ENCODE results near the gene AP5Z1. TPM values are rescaled to one million over a fixed set of nuclear protein-coding genes. Genes with fewer than 3 reads are reported as not detected.

AP5Z1 gene
- polyA plus RNA-seq, 3 donors, result 30.8 to 75.2 (median 33.8) TPM

- Mint-ChIP-seq H3K36me3 (no peaks in the 10 kb centered on the region), H3K27ac (no peak overlapping the region), H3K27me3 (ENCODE audit: low read depth in 3 of 3) (peaks cover 4 to 5% (median 4%) of the 10 kb centered on the region in 3 donors), H3K9me3 (peaks cover 0 to 6% (median 0%) of the 10 kb centered on the region in 7 donors), H3K4me1 (no peaks in the 10 kb centered on the region), H3K4me3 (no peak overlapping the region)
- Histone ChIP-seq H3K27me3 (ENCODE audit: control insufficient read depth in 2 of 2, insufficient read depth in 2 of 2, low read length in 2 of 2) (no peaks in the 10 kb centered on the region), H3K79me2 (ENCODE audit: insufficient read depth, low read length) (no peaks in the 10 kb centered on the region), H3K4me2 (replicated peaks; ENCODE audit: extremely low read depth, low read length, poor library complexity, severe bottlenecking) (no peak overlapping the region), H2AFZ (ENCODE audit: insufficient read depth, low read depth, low read length, poor library complexity, severe bottlenecking) (no peak overlapping the region), H3K27ac (ENCODE audit: low read depth in 1 of 2, low read length in 2 of 2) (no peak overlapping the region), H3K4me1 (ENCODE audit: control insufficient read depth in 1 of 2, insufficient read depth in 2 of 2, low read length in 2 of 2) (no peaks in the 10 kb centered on the region), H3K9ac (ENCODE audit: insufficient read depth, low read length, poor library complexity, severe bottlenecking) (no peak overlapping the region), H3K4me3 (replicated peaks in 1 of 3; ENCODE audit: low read depth in 2 of 3, low read length in 3 of 3) (no peak overlapping the region), H3K9me3 (replicated peaks in 1 of 2; ENCODE audit: control insufficient read depth in 1 of 2, insufficient read depth in 1 of 2, low read length in 2 of 2) (no peaks in the 10 kb centered on the region), H4K20me1 (ENCODE audit: insufficient read depth, low read length) (no peaks in the 10 kb centered on the region), H3K36me3 (replicated peaks in 1 of 2; ENCODE audit: control insufficient read depth in 1 of 2, insufficient read depth in 2 of 2, low read length in 2 of 2) (no peaks in the 10 kb centered on the region)
- TF ChIP-seq CTCF (IDR thresholded peaks at IDR 0.05), result no peak
- 98% methylated on average over 14 of the region's 16 CpGs for WGBS (ENCODE audit: insufficient coverage)
- intact Hi-C loops (cut with micrococcal nuclease), result no loop called here
- DNase-seq, result no peak
Measured at GRCh38 chr7:4832711-4833110, 57.3 kb downstream of the AP5Z1 start.

- H3K79me2 ChIP-seq (ENCODE audit: insufficient read depth, low read length), result no peaks in the 10 kb centered on the region
- no peak for DNase-seq
- no peaks in the 10 kb centered on the region for H3K36me3 Mint-ChIP-seq
Measured at GRCh38 chr7:4833176-4833575, 57.8 kb downstream of the AP5Z1 start.

More at GRCh38 chr7:4833176-4833575, 57.8 kb downstream of the AP5Z1 start:
- H3K9me3 ChIP-seq (replicated peaks in 1 of 2; ENCODE audit: control insufficient read depth in 1 of 2, insufficient read depth in 1 of 2, low read length in 2 of 2), result no peaks in the 10 kb centered on the region
- Mint-ChIP-seq H3K4me3 (no peak overlapping the region), H3K9me3 (peaks cover 0 to 6% (median 0%) of the 10 kb centered on the region in 7 donors), H3K4me1 (no peaks in the 10 kb centered on the region), H3K27ac (no peak overlapping the region), H3K27me3 (ENCODE audit: low read depth in 3 of 3) (peaks cover 4% of the 10 kb centered on the region in 3 donors)
- H2AFZ ChIP-seq (ENCODE audit: insufficient read depth, low read depth, low read length, poor library complexity, severe bottlenecking), result no peak overlapping the region
- no peak overlapping the region for H3K9ac ChIP-seq (ENCODE audit: insufficient read depth, low read length, poor library complexity, severe bottlenecking)
- no peaks in the 10 kb centered on the region for H3K36me3 ChIP-seq (replicated peaks in 1 of 2; ENCODE audit: control insufficient read depth in 1 of 2, insufficient read depth in 2 of 2, low read length in 2 of 2)
- intact Hi-C loops (cut with micrococcal nuclease), result no loop called here
- no peaks in the 10 kb centered on the region for H4K20me1 ChIP-seq (ENCODE audit: insufficient read depth, low read length)
- no peaks in the 10 kb centered on the region for H3K27me3 ChIP-seq (ENCODE audit: control insufficient read depth in 2 of 2, insufficient read depth in 2 of 2, low read length in 2 of 2)
- no peak overlapping the region for H3K4me2 ChIP-seq (replicated peaks; ENCODE audit: extremely low read depth, low read length, poor library complexity, severe bottlenecking)
- TF ChIP-seq CTCF (IDR thresholded peaks at IDR 0.05), result no peak
- no peaks in the 10 kb centered on the region for H3K4me1 ChIP-seq (ENCODE audit: control insufficient read depth in 1 of 2, insufficient read depth in 2 of 2, low read length in 2 of 2)
- 86% methylated on average over 13 of the region's 17 CpGs for WGBS (ENCODE audit: insufficient coverage)
- no peak overlapping the region for H3K27ac ChIP-seq (ENCODE audit: low read depth in 1 of 2, low read length in 2 of 2)
- no peak overlapping the region for H3K4me3 ChIP-seq (replicated peaks in 1 of 3; ENCODE audit: low read depth in 2 of 3, low read length in 3 of 3)
